ENCODE measurements around the gene CCDC136.

DNA sequence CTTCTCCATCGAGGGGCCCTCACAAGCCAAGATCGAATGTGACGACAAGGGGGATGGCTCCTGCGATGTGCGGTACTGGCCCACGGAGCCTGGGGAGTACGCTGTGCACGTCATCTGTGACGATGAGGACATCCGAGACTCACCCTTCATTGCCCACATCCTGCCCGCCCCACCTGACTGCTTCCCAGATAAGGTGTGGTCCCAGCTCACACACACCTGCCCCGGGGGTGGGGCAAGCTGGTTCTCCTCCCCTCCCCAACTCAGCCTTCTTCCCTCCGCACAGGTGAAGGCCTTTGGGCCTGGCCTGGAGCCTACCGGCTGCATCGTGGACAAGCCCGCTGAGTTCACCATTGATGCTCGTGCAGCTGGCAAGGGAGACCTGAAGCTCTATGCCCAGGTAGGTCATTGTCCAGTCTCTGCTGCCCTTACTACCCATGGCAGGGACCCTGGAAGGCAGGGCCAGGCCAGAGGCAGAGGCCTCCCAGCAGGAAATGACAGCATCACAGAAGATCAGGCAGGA, 49.5 kb downstream of the CCDC136 start:
- TF ChIP-seq REST (IDR thresholded peaks at IDR 0.05; ENCODE audit: unreplicated experiment) (no peak), EZH2 (IDR thresholded peaks at IDR 0.05; ENCODE audit: low read depth, unreplicated experiment) (no peak), POLR2AphosphoS5 (IDR thresholded peaks at IDR 0.05; ENCODE audit: low read depth) (no peak), STAT1 (IDR thresholded peaks at IDR 0.05; ENCODE audit: unreplicated experiment) (no peak), EZH2phosphoT487 (IDR thresholded peaks at IDR 0.05; ENCODE audit: unreplicated experiment) (no peak)
- TF ChIP-seq, protein P1, sequence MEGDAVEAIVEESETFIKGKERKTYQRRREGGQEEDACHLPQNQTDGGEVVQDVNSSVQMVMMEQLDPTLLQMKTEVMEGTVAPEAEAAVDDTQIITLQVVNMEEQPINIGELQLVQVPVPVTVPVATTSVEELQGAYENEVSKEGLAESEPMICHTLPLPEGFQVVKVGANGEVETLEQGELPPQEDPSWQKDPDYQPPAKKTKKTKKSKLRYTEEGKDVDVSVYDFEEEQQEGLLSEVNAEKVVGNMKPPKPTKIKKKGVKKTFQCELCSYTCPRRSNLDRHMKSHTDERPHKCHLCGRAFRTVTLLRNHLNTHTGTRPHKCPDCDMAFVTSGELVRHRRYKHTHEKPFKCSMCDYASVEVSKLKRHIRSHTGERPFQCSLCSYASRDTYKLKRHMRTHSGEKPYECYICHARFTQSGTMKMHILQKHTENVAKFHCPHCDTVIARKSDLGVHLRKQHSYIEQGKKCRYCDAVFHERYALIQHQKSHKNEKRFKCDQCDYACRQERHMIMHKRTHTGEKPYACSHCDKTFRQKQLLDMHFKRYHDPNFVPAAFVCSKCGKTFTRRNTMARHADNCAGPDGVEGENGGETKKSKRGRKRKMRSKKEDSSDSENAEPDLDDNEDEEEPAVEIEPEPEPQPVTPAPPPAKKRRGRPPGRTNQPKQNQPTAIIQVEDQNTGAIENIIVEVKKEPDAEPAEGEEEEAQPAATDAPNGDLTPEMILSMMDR (conservative IDR thresholded peaks at IDR 0.05; ENCODE audit: low read depth in 2 of 2): no peak

All from GM23338 (cell line).